ENCODE measurements around the gene AP1S2. TPM values are rescaled to one million over a fixed set of nuclear protein-coding genes. Genes with fewer than 3 reads are reported as not detected.

The AP1S2 gene
- total and polyA plus RNA-seq, 9 of the 15 experiments (the other 6 are each of a cell fraction or from before 2014, with no cell fraction given), result 11.1 to 64.2 (median 25.8) TPM

- TF ChIP-seq ZBED1 (IDR thresholded peaks at IDR 0.05), result no peak
- TF ChIP-seq ZNF79 (CRISPR knock-in tag; IDR thresholded peaks at IDR 0.05; ENCODE audit: low read depth), result no peak
- no peak for TF ChIP-seq MAFF (IDR thresholded peaks at IDR 0.05; ENCODE audit: low read length)
- no peak for TF ChIP-seq DACH1 (IDR thresholded peaks at IDR 0.05; ENCODE audit: partially characterized antibody)
- TF ChIP-seq MXD1 (CRISPR knock-in tag; IDR thresholded peaks at IDR 0.05; ENCODE audit: borderline replicate concordance, poor library complexity, severe bottlenecking), result no peak
- no peak for TF ChIP-seq ZNF282 (CRISPR knock-in tag; IDR thresholded peaks at IDR 0.05)
- 0 out of 2 replicates have a peak, but pooled peaks have one; percentile 32 for TF ChIP-seq VEZF1 (CRISPR knock-in tag; IDR thresholded peaks at IDR 0.05)
- no peak for TF ChIP-seq FOXP4 (CRISPR knock-in tag; IDR thresholded peaks at IDR 0.05; ENCODE audit: borderline replicate concordance)
- TF ChIP-seq MEIS2 (IDR thresholded peaks at IDR 0.05; ENCODE audit: partially characterized antibody), result no peak
- TF ChIP-seq ZBTB34 (CRISPR knock-in tag; IDR thresholded peaks at IDR 0.05), result no peak
- TF ChIP-seq MTF1 (CRISPR knock-in tag; IDR thresholded peaks at IDR 0.05; ENCODE audit: borderline replicate concordance), result no peak
- no peak for TF ChIP-seq FOXO4 (CRISPR knock-in tag; IDR thresholded peaks at IDR 0.05)
- no peak for TF ChIP-seq BRF2 (IDR thresholded peaks at IDR 0.05; ENCODE audit: borderline replicate concordance, insufficient read depth, insufficient read length)
- peak; percentile 46; the same call in 1 of the 2 replicates for TF ChIP-seq ETV1 (tag; conservative IDR thresholded peaks at IDR 0.05; ENCODE audit: low read depth)
These were observed at the start of gene AP1S2 (continued) for GRCh38 chrX:15854712-15855567.
